HepG2 (cell line): ENCODE measurements around the gene TPX2. TPM values are rescaled to one million over a fixed set of nuclear protein-coding genes. Genes with fewer than 3 reads are reported as not detected.

Source experiments
- DNMT3B ChIP-seq: conservative IDR thresholded peaks from 2 replicates; pipeline ENCODE4 v1.6.1; 2016; ENCODE audit warnings: missing biosample characterization, control low read depth
- GABPB1 ChIP-seq: IDR thresholded peaks from 2 replicates; pipeline ENCODE4 v1.6.1; 2016; ENCODE audit warnings: mild to moderate bottlenecking, missing genetic modification reagents, moderate library complexity, missing compliant biosample characterization
- GATAD2A ChIP-seq: IDR thresholded peaks from 2 replicates; pipeline ENCODE4 v1.6.1; 2016
- KAT8 ChIP-seq: IDR thresholded peaks from 2 replicates; pipeline ENCODE4 v1.6.1; 2016; ENCODE audit warnings: missing genetic modification reagents, missing compliant biosample characterization
- KLF9 ChIP-seq: IDR thresholded peaks from 2 replicates; pipeline ENCODE4 v1.6.1; 2016; ENCODE audit warnings: low read depth
- KMT2A ChIP-seq: sonication (generic); formaldehyde crosslinking; IDR thresholded peaks from 2 replicates; pipeline ENCODE4 v1.4.0; 2020; ENCODE audit warnings: missing genetic modification reagents
- NR2C2 ChIP-seq: sonication (generic); formaldehyde crosslinking; IDR thresholded peaks from 2 replicates; pipeline ENCODE4 v1.4.0; 2020; ENCODE audit warnings: missing genetic modification reagents, mild to moderate bottlenecking, moderate library complexity, borderline replicate concordance
- ONECUT2 ChIP-seq: sonication (generic); formaldehyde crosslinking; IDR thresholded peaks from 2 replicates; pipeline ENCODE4 v1.4.0; 2020; ENCODE audit warnings: missing genetic modification reagents
- TAF1 ChIP-seq: sonication (generic); formaldehyde crosslinking; IDR thresholded peaks from 2 replicates; pipeline ENCODE4 v1.4.0; 2020; ENCODE audit warnings: missing genetic modification reagents
- ZFP82 ChIP-seq: sonication (generic); formaldehyde crosslinking; IDR thresholded peaks from 2 replicates; pipeline ENCODE4 v1.5.1; 2020; ENCODE audit warnings: mild to moderate bottlenecking, missing genetic modification reagents, borderline replicate concordance
- ZNF207 ChIP-seq: fragments of 450-650 bp; IDR thresholded peaks from 2 replicates; pipeline ENCODE4 v1.6.1; 2016; ENCODE audit warnings: antibody characterized with exemption, borderline replicate concordance
- ZNF30 ChIP-seq: sonication (generic); formaldehyde crosslinking; IDR thresholded peaks from 2 replicates; pipeline ENCODE4 v1.5.0; 2020; ENCODE audit warnings: mild to moderate bottlenecking, missing genetic modification reagents
- ZNF441 ChIP-seq: sonication (generic); formaldehyde crosslinking; IDR thresholded peaks from 2 replicates; pipeline ENCODE4 v1.7.0; 2021; ENCODE audit warnings: missing genetic modification reagents, borderline replicate concordance
- ZNF549 ChIP-seq: sonication (generic); formaldehyde crosslinking; IDR thresholded peaks from 2 replicates; pipeline ENCODE4 v1.5.0; 2020; ENCODE audit warnings: missing genetic modification reagents
- polyA plus RNA-seq, 8 experiments: library from polyadenylated mRNA; depleted of rRNA in 3 of 8; stranded (reverse) in 7 of 8; unstranded in 1 of 8; fragments of >200 nt; fragmentation: Illumina TruSeq in 4 of 8; extraction: Trizol in 4 of 8; gene quantifications; 2 replicates each; pipeline versions ENCODE4 v1.2.1 to v1.2.3, GENCODE V29; 2011 to 2016; ENCODE audit warnings: low read depth in 4 of 8, missing spikeins in 1 of 8, mixed read lengths in 1 of 8; ENCODE audit not compliant: insufficient read depth in 1 of 8
- total RNA-seq, 5 experiments: library from RNA; depleted of rRNA; stranded (reverse); fragments of >200 nt; fragmentation: Illumina TruSeq; extraction: Trizol; gene quantifications; 2 replicates each; pipeline ENCODE4 v1.2.3, GENCODE V29; 2016; ENCODE audit warnings: low read depth in 1 of 5
- TF ChIP-seq, protein P1 (sequence below): sonication (generic); formaldehyde crosslinking; IDR thresholded peaks from 2 replicates; pipeline ENCODE4 v1.4.0; 2020; ENCODE audit warnings: missing genetic modification reagents
- TF ChIP-seq, protein P2 (sequence below): sonication (generic); formaldehyde crosslinking; IDR thresholded peaks from 2 replicates; pipeline ENCODE4 v1.8.0; 2022; ENCODE audit warnings: missing genetic modification reagents, mild to moderate bottlenecking, moderate library complexity, borderline replicate concordance

The TPX2 gene
- total and polyA plus RNA-seq, 2 of the 13 experiments (the other 11 are each of a cell fraction or from before 2014, with no cell fraction given), result 34.3 to 124 TPM

GRCh38 chr20:31835977-31836852 lies 97.1 kb downstream of the TPX2 start (continued):
- TF ChIP-seq KMT2A (CRISPR knock-in tag), result no peak
- TF ChIP-seq GATAD2A (CRISPR knock-in tag), result peak; percentile 38; the same call in 1 of the 2 replicates
- no peak for TF ChIP-seq ZNF207
- TF ChIP-seq ZNF30 (CRISPR knock-in tag), result no peak
- no peak for TF ChIP-seq KLF9 (CRISPR knock-in tag)
- TF ChIP-seq ZFP82 (CRISPR knock-in tag), result no peak
- TF ChIP-seq ZNF441 (CRISPR knock-in tag), result no peak
- TF ChIP-seq, protein P1, sequence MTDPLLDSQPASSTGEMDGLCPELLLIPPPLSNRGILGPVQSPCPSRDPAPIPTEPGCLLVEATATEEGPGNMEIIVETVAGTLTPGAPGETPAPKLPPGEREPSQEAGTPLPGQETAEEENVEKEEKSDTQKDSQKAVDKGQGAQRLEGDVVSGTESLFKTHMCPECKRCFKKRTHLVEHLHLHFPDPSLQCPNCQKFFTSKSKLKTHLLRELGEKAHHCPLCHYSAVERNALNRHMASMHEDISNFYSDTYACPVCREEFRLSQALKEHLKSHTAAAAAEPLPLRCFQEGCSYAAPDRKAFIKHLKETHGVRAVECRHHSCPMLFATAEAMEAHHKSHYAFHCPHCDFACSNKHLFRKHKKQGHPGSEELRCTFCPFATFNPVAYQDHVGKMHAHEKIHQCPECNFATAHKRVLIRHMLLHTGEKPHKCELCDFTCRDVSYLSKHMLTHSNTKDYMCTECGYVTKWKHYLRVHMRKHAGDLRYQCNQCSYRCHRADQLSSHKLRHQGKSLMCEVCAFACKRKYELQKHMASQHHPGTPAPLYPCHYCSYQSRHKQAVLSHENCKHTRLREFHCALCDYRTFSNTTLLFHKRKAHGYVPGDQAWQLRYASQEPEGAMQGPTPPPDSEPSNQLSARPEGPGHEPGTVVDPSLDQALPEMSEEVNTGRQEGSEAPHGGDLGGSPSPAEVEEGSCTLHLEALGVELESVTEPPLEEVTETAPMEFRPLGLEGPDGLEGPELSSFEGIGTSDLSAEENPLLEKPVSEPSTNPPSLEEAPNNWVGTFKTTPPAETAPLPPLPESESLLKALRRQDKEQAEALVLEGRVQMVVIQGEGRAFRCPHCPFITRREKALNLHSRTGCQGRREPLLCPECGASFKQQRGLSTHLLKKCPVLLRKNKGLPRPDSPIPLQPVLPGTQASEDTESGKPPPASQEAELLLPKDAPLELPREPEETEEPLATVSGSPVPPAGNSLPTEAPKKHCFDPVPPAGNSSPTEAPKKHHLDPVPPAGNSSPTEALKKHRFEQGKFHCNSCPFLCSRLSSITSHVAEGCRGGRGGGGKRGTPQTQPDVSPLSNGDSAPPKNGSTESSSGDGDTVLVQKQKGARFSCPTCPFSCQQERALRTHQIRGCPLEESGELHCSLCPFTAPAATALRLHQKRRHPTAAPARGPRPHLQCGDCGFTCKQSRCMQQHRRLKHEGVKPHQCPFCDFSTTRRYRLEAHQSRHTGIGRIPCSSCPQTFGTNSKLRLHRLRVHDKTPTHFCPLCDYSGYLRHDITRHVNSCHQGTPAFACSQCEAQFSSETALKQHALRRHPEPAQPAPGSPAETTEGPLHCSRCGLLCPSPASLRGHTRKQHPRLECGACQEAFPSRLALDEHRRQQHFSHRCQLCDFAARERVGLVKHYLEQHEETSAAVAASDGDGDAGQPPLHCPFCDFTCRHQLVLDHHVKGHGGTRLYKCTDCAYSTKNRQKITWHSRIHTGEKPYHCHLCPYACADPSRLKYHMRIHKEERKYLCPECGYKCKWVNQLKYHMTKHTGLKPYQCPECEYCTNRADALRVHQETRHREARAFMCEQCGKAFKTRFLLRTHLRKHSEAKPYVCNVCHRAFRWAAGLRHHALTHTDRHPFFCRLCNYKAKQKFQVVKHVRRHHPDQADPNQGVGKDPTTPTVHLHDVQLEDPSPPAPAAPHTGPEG (CRISPR knock-in tag), result no peak
- TF ChIP-seq GABPB1 (CRISPR knock-in tag), result peak; percentile 57; the same call in 1 of the 2 replicates
- TF ChIP-seq ZNF549 (CRISPR knock-in tag), result no peak
- TF ChIP-seq, protein P2, sequence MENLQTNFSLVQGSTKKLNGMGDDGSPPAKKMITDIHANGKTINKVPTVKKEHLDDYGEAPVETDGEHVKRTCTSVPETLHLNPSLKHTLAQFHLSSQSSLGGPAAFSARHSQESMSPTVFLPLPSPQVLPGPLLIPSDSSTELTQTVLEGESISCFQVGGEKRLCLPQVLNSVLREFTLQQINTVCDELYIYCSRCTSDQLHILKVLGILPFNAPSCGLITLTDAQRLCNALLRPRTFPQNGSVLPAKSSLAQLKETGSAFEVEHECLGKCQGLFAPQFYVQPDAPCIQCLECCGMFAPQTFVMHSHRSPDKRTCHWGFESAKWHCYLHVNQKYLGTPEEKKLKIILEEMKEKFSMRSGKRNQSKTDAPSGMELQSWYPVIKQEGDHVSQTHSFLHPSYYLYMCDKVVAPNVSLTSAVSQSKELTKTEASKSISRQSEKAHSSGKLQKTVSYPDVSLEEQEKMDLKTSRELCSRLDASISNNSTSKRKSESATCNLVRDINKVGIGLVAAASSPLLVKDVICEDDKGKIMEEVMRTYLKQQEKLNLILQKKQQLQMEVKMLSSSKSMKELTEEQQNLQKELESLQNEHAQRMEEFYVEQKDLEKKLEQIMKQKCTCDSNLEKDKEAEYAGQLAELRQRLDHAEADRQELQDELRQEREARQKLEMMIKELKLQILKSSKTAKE, result no peak
- no peak for TF ChIP-seq NR2C2 (CRISPR knock-in tag)
- peak; percentile 22; the same call in 1 of the 2 replicates for TF ChIP-seq TAF1
- 0 out of 2 replicates have a peak, but pooled peaks have one; percentile 49 for TF ChIP-seq DNMT3B (CRISPR knock-in tag)
- TF ChIP-seq KAT8, result 0 out of 2 replicates have a peak, but pooled peaks have one; percentile 26
- TF ChIP-seq ONECUT2 (CRISPR knock-in tag), result no peak
